Keratinocyte (primary cell): Measurements from ENCODE around the gene TNPO3. TPM values are rescaled to one million over a fixed set of nuclear protein-coding genes. Genes with fewer than 3 reads are reported as not detected.

ENCODE experiments used
- DNase-seq: peaks from one replicate; pipeline ENCODE4 v3.0.0-alpha.2; 2011; ENCODE audit warnings: low read depth, missing footprints, low spot score
- FAIRE-seq: peaks from 2 replicates; lab custom pipeline; 2011; peaks lifted over from hg19 to GRCh38; lab: Jason Lieb, UNC
- H2AFZ ChIP-seq: 2 replicates; pipeline ENCODE4 v1.6.0; 2012; ENCODE audit warnings: low read length, control low read depth, inconsistent platforms; ENCODE audit not compliant: control insufficient read depth
- H3K27ac ChIP-seq: 2 replicates; pipeline ENCODE4 v1.5.1; 2011; ENCODE audit warnings: low read length; ENCODE audit not compliant: control insufficient read depth, insufficient read depth
- H3K27me3 ChIP-seq: 3 replicates; pipeline ENCODE4 v1.6.0; 2011; ENCODE audit warnings: low read length; ENCODE audit not compliant: control insufficient read depth, insufficient read depth; ENCODE audit errors: extremely low read depth
- H3K36me3 ChIP-seq, 2 experiments: 2 replicates in 1 of 2; 3 replicates in 1 of 2; pipeline ENCODE4 v1.5.1; 2011; ENCODE audit warnings: low read length in 2 of 2, mild to moderate bottlenecking in 1 of 2; ENCODE audit not compliant: control insufficient read depth in 2 of 2, insufficient read depth in 2 of 2; ENCODE audit errors: extremely low read depth in 1 of 2
- H3K4me1 ChIP-seq: 3 replicates; pipeline ENCODE4 v1.5.1; 2011; ENCODE audit warnings: low read length; ENCODE audit not compliant: control insufficient read depth, insufficient read depth; ENCODE audit errors: extremely low read depth
- H3K4me2 ChIP-seq: 3 replicates; pipeline ENCODE4 v1.6.0; 2011; ENCODE audit warnings: low read depth, low read length; ENCODE audit not compliant: control insufficient read depth, insufficient read depth; ENCODE audit errors: extremely low read depth
- H3K4me3 ChIP-seq, 3 experiments: fragments of 200-600 bp in 1 of 3; sonication (generic) in 1 of 3; 2 replicates in 2 of 3; 3 replicates in 1 of 3; pipeline ENCODE4 v1.5.1; 2011 to 2016; ENCODE audit warnings: low read length in 3 of 3, mild to moderate bottlenecking in 3 of 3, control low read depth in 2 of 3, inconsistent platforms in 1 of 3, low read depth in 1 of 3, mixed read lengths in 1 of 3, mixed run types in 1 of 3, moderate library complexity in 1 of 3; ENCODE audit not compliant: control insufficient read depth in 2 of 3, insufficient read depth in 2 of 3; ENCODE audit errors: extremely low read depth in 1 of 3
- H3K79me2 ChIP-seq: 2 replicates; pipeline ENCODE4 v1.6.0; 2012; ENCODE audit warnings: low read length; ENCODE audit not compliant: control insufficient read depth, insufficient read depth
- H3K9ac ChIP-seq: 3 replicates; pipeline ENCODE4 v1.6.0; 2011; ENCODE audit warnings: low read length; ENCODE audit not compliant: control insufficient read depth, insufficient read depth; ENCODE audit errors: extremely low read depth
- H3K9me1 ChIP-seq: 3 replicates; pipeline ENCODE4 v1.6.0; 2011; ENCODE audit warnings: low read length; ENCODE audit not compliant: control insufficient read depth, insufficient read depth; ENCODE audit errors: extremely low read depth
- H3K9me3 ChIP-seq: 2 replicates; pipeline ENCODE4 v1.5.1; 2012; ENCODE audit warnings: low read depth, low read length; ENCODE audit not compliant: control insufficient read depth
- H4K20me1 ChIP-seq: 3 replicates; pipeline ENCODE4 v1.6.0; 2011; ENCODE audit warnings: low read length; ENCODE audit not compliant: control insufficient read depth, insufficient read depth; ENCODE audit errors: extremely low read depth
- CTCF ChIP-seq, 3 experiments: IDR thresholded peaks in 1 of 3; conservative IDR thresholded peaks in 1 of 3; optimal IDR thresholded peaks in 1 of 3; 2 replicates in 2 of 3; 3 replicates in 1 of 3; pipeline versions ENCODE3 to v1.5.1; 2011; ENCODE audit warnings: low read length in 3 of 3, mild to moderate bottlenecking in 3 of 3, moderate library complexity in 2 of 3, control low read depth in 1 of 3, inconsistent platforms in 1 of 3; ENCODE audit not compliant: insufficient read depth in 2 of 3; ENCODE audit errors: extremely low read depth in 1 of 3
- EZH2 ChIP-seq: IDR thresholded peaks from one replicate; pipeline ENCODE4 v1.6.1; 2012; ENCODE audit warnings: inconsistent platforms, mild to moderate bottlenecking, low read length, moderate library complexity
- dilution Hi-C: fragments of 300-500 bp; cut with MboI; formaldehyde crosslinking; loops from one replicate; pipeline ENCODE4 v1.7.0; 2020; ENCODE audit warnings: low sequenced_read_pairs; ENCODE audit not compliant: extremely low pct_ligation_motif_present
- polyA plus RNA-seq, 5 experiments: library from polyadenylated mRNA; depleted of rRNA in 3 of 5; stranded (reverse) in 3 of 5; stranded (forward) in 1 of 5; unstranded in 1 of 5; fragments of >200 nt; gene quantifications; 1 replicate in 1 of 5; 2 replicates in 3 of 5; 3 replicates in 1 of 5; pipeline versions ENCODE4 v1.2.1 to v1.2.3, GENCODE V29; 2011 to 2012; ENCODE audit warnings: missing spikeins in 2 of 5, low read depth in 1 of 5, low replicate concordance in 1 of 5

TNPO3 gene
- polyA plus RNA-seq, 1 donor (not counting 4 experiments of a cell fraction or from before 2014, with no cell fraction given), result 35.1 TPM

GRCh38 chr7:128916643-128916915 is 138.3 kb downstream of the TNPO3 start:
- no peak overlapping the region for H3K27ac ChIP-seq
- no peaks in the 10 kb centered on the region for H4K20me1 ChIP-seq
- no peak overlapping the region for H3K4me3 ChIP-seq
- H3K9me1 ChIP-seq, result no peaks in the 10 kb centered on the region
- no peak for FAIRE-seq
- dilution Hi-C loops, result no loop called here
- H3K9me3 ChIP-seq, result no peaks in the 10 kb centered on the region
- no peaks in the 10 kb centered on the region for H3K79me2 ChIP-seq
- H3K4me2 ChIP-seq, result no peak overlapping the region
- H3K9ac ChIP-seq, result no peak overlapping the region
- H3K4me1 ChIP-seq, result no peaks in the 10 kb centered on the region
- no peaks in the 10 kb centered on the region for H3K36me3 ChIP-seq
- DNase-seq, result no peak
- TF ChIP-seq CTCF (optimal IDR thresholded peaks at IDR 0.05 in 1 of 3, IDR thresholded peaks at IDR 0.05 in 1 of 3, conservative IDR thresholded peaks at IDR 0.05 in 1 of 3; ENCODE audit: extremely low read depth in 1 of 3, insufficient read depth in 2 of 3, low read length in 3 of 3), result no peak
- no peak for TF ChIP-seq EZH2
- H3K27me3 ChIP-seq, result peaks cover 60% of the 10 kb centered on the region
- no peak overlapping the region for H2AFZ ChIP-seq

- Histone ChIP-seq H3K9me1 (no peaks in the 10 kb centered on the region), H3K36me3 (no peaks in the 10 kb centered on the region), H3K9ac (no peak overlapping the region), H3K27ac (no peak overlapping the region), H3K9me3 (no peaks in the 10 kb centered on the region), H3K79me2 (no peaks in the 10 kb centered on the region), H3K27me3 (peaks cover 62% of the 10 kb centered on the region), H3K4me3 (no peak overlapping the region), H4K20me1 (no peaks in the 10 kb centered on the region), H3K4me1 (no peaks in the 10 kb centered on the region), H2AFZ (no peak overlapping the region), H3K4me2 (no peak overlapping the region)
- no peak for TF ChIP-seq CTCF (optimal IDR thresholded peaks at IDR 0.05 in 1 of 3, IDR thresholded peaks at IDR 0.05 in 1 of 3, conservative IDR thresholded peaks at IDR 0.05 in 1 of 3; ENCODE audit: extremely low read depth in 1 of 3, insufficient read depth in 2 of 3, low read length in 3 of 3)
- TF ChIP-seq EZH2, result no peak
- dilution Hi-C loops, result no loop called here
- FAIRE-seq (no peak), DNase-seq (no peak)
These were observed 138.9 kb downstream of the TNPO3 start for GRCh38 chr7:128915841-128916642.
